HepG2 (cell line): Measurements from ENCODE around the gene AK4. TPM values are rescaled to one million over a fixed set of nuclear protein-coding genes. Genes with fewer than 3 reads are reported as not detected.

Experiments
- BHLHE40 ChIP-seq: IDR thresholded peaks from 2 replicates; pipeline ENCODE4 v1.6.1; 2011; ENCODE audit warnings: low read length, improper control_type of control experiment
- KIAA2018 ChIP-seq: sonication (generic); formaldehyde crosslinking; IDR thresholded peaks from 2 replicates; pipeline ENCODE4 v1.5.0; 2020; ENCODE audit warnings: mild to moderate bottlenecking, missing genetic modification reagents, borderline replicate concordance
- ZNF589 ChIP-seq: sonication (generic); formaldehyde crosslinking; conservative IDR thresholded peaks from 2 replicates; pipeline ENCODE4 v1.8.0; 2022; ENCODE audit warnings: mild to moderate bottlenecking, moderate library complexity, missing genetic modification reagents
- polyA plus RNA-seq, 8 experiments: library from polyadenylated mRNA; depleted of rRNA in 3 of 8; stranded (reverse) in 7 of 8; unstranded in 1 of 8; fragments of >200 nt; fragmentation: Illumina TruSeq in 4 of 8; extraction: Trizol in 4 of 8; gene quantifications; 2 replicates each; pipeline versions ENCODE4 v1.2.1 to v1.2.3, GENCODE V29; 2011 to 2016; ENCODE audit warnings: low read depth in 4 of 8, missing spikeins in 1 of 8, mixed read lengths in 1 of 8; ENCODE audit not compliant: insufficient read depth in 1 of 8
- total RNA-seq, 5 experiments: library from RNA; depleted of rRNA; stranded (reverse); fragments of >200 nt; fragmentation: Illumina TruSeq; extraction: Trizol; gene quantifications; 2 replicates each; pipeline ENCODE4 v1.2.3, GENCODE V29; 2016; ENCODE audit warnings: low read depth in 1 of 5
- TF ChIP-seq, protein P1 (sequence below): sonication (generic); formaldehyde crosslinking; IDR thresholded peaks from 2 replicates; pipeline ENCODE4 v1.4.0; 2020; ENCODE audit warnings: mild to moderate bottlenecking, missing genetic modification reagents
- TF ChIP-seq, protein P2 (sequence below): sonication (generic); formaldehyde crosslinking; IDR thresholded peaks from 2 replicates; pipeline ENCODE4 v1.5.0; 2020; ENCODE audit warnings: missing genetic modification reagents, mild to moderate bottlenecking, borderline replicate concordance
- TF ChIP-seq, protein P3 (sequence below): sonication (generic); formaldehyde crosslinking; IDR thresholded peaks from 2 replicates; pipeline ENCODE4 v1.4.0; 2020; ENCODE audit warnings: missing genetic modification reagents, borderline replicate concordance

The AK4 gene
- total and polyA plus RNA-seq, 2 of the 13 experiments (the other 11 are each of a cell fraction or from before 2014, with no cell fraction given), result 110 to 160 TPM

DNA sequence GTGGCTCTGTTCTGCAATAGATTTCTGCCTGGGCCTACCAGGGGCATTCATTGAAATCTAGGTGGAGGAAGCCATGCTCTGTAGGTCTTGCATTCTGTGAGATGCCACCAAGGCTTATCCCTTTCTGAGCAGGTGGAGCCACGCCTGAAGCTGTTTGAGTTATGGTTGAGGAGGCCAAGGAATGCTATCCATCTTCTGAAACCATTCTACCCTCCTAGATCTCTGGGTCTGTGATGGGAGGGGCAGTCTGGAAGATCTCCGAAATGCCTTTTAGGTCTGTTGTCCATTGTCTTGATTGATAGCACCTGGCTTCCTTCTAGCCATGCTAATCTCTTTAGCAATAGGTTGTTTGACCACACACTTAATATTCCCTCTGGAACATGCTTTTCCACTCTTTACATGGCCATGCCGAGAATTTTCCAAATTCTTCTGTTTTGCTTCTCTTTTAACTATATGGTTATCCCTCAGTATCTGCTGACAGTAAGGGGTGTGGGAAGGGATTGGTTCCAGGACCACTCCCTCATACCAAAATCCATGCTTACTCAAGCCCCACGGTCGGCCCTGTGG lies 45.2 kb downstream of the AK4 start (continued):
- TF ChIP-seq, protein P1, sequence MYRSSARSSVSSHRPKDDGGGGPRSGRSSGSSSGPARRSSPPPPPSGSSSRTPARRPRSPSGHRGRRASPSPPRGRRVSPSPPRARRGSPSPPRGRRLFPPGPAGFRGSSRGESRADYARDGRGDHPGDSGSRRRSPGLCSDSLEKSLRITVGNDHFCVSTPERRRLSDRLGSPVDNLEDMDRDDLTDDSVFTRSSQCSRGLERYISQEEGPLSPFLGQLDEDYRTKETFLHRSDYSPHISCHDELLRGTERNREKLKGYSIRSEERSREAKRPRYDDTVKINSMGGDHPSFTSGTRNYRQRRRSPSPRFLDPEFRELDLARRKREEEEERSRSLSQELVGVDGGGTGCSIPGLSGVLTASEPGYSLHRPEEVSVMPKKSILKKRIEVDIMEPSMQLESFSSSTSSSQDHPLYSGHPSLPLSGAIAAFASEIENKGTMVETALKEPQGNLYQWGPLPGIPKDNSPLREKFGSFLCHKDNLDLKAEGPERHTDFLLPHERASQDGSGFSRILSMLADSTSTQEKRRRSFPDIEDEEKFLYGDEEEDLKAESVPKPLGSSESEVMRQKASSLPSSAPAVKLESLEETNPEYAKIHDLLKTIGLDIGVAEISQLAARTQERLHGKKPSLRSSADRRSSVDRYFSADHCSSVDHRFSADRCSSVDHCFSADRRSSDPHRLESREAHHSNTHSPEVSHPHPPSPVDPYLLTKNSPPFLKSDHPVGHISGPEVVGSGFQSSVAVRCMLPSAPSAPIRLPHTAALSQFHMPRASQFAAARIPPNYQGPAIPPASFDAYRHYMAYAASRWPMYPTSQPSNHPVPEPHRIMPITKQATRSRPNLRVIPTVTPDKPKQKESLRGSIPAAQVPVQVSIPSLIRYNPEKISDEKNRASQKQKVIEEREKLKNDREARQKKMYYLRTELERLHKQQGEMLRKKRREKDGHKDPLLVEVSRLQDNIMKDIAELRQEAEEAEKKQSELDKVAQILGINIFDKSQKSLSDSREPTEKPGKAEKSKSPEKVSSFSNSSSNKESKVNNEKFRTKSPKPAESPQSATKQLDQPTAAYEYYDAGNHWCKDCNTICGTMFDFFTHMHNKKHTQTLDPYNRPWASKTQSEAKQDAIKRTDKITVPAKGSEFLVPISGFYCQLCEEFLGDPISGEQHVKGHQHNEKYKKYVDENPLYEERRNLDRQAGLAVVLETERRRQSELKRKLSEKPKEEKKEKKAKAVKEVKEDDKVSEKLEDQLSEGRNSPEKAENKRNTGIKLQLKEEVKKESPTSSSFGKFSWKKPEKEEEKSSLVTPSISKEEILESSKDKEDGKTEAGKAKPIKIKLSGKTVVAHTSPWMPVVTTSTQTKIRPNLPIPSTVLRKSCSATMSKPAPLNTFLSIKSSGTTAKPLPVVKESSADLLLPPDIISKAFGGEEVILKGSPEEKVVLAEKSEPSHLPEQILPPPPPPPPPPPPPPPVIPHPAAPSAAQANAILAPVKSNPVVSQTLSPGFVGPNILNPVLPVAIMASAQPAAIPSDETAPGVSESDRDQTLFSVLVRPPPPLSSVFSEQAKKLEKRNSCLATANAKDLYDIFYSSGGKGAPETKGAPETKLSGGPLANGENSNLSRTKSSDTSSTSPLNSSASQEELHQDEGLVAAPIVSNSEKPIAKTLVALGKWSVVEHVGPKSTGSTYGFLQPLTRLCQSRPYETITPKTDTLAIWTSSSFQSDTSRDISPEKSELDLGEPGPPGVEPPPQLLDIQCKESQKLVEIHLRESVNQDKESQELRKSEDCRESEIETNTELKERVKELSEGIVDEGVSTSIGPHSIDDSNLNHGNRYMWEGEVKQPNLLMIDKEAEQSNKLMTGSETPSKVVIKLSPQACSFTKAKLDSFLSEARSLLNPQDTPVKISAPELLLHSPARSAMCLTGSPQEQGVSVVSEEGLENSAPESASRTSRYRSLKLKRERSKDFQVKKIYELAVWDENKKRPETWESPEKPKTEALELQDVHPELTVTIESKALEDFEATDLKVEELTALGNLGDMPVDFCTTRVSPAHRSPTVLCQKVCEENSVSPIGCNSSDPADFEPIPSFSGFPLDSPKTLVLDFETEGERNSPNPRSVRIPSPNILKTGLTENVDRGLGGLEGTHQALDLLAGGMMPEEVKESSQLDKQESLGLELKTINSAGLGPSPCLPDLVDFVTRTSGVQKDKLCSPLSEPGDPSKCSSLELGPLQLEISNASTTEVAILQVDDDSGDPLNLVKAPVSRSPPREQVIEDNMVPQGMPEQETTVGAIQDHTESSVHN, result no peak
- no peak for TF ChIP-seq BHLHE40
- no peak for TF ChIP-seq ZNF589 (CRISPR knock-in tag)
- TF ChIP-seq, protein P2, sequence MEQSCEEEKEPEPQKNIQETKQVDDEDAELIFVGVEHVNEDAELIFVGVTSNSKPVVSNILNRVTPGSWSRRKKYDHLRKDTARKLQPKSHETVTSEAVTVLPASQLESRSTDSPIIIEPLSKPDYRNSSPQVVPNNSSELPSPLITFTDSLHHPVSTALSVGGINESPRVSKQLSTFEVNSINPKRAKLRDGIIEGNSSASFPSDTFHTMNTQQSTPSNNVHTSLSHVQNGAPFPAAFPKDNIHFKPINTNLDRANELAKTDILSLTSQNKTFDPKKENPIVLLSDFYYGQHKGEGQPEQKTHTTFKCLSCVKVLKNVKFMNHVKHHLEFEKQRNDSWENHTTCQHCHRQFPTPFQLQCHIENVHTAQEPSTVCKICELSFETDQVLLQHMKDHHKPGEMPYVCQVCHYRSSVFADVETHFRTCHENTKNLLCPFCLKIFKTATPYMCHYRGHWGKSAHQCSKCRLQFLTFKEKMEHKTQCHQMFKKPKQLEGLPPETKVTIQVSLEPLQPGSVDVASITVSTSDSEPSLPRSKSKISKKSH (CRISPR knock-in tag), result no peak
- TF ChIP-seq, protein P3, sequence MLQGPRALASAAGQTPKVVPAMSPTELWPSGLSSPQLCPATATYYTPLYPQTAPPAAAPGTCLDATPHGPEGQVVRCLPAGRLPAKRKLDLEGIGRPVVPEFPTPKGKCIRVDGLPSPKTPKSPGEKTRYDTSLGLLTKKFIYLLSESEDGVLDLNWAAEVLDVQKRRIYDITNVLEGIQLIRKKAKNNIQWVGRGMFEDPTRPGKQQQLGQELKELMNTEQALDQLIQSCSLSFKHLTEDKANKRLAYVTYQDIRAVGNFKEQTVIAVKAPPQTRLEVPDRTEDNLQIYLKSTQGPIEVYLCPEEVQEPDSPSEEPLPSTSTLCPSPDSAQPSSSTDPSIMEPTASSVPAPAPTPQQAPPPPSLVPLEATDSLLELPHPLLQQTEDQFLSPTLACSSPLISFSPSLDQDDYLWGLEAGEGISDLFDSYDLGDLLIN, result no peak
- TF ChIP-seq KIAA2018 (CRISPR knock-in tag), result no peak
